Cardiac muscle cell (in vitro differentiated cells and primary cell): Measurements from ENCODE around the gene C1orf74. TPM values are rescaled to one million over a fixed set of nuclear protein-coding genes. Genes with fewer than 3 reads are reported as not detected.

ENCODE experiments used
- DNase-seq, 2 donors: peaks; one replicate each; pipeline versions ENCODE4 v3.0.0 to v3.0.0-alpha.2; 2010 to 2017; ENCODE audit warnings: low read depth in 1 of 2, low spot score in 1 of 2
- H3K27ac ChIP-seq: fragments of 200-600 bp; sonication (generic); 2 replicates; pipeline ENCODE4 v1.5.1; 2016
- H3K27me3 ChIP-seq: fragments of 200-600 bp; sonication (generic); 2 replicates; pipeline ENCODE4 v1.6.0; 2016; ENCODE audit warnings: control low read depth
- H3K36me3 ChIP-seq: fragments of 200-600 bp; sonication (generic); 2 replicates; pipeline ENCODE4 v1.5.1; 2016; ENCODE audit warnings: control low read depth
- H3K4me1 ChIP-seq: fragments of 200-600 bp; sonication (generic); 2 replicates; pipeline ENCODE4 v1.8.1; 2017; ENCODE audit warnings: low read depth, mild to moderate bottlenecking, mixed run types
- H3K4me3 ChIP-seq: fragments of 200-600 bp; sonication (generic); 2 replicates; pipeline ENCODE4 v1.5.1; 2016; ENCODE audit warnings: mild to moderate bottlenecking
- H3K9me3 ChIP-seq: fragments of 200-600 bp; sonication (generic); 2 replicates; pipeline ENCODE4 v1.5.1; 2017; ENCODE audit warnings: low read depth, mild to moderate bottlenecking, control low read depth
- CTCF ChIP-seq: IDR thresholded peaks from 2 replicates; pipeline ENCODE4 v1.5.1; 2012; ENCODE audit warnings: low read depth, mild to moderate bottlenecking, low read length
- polyA plus RNA-seq: library from polyadenylated mRNA; unstranded; fragments of >200 nt; fragmentation: Nextera tagmentation; extraction: Ambion mirVana; gene quantifications from 2 replicates; pipeline ENCODE4 v1.2.1, GENCODE V29; 2016
- total RNA-seq: library from RNA; depleted of rRNA; stranded (reverse); fragments of >200 nt; gene quantifications from 2 replicates; pipeline ENCODE4 v1.2.3, GENCODE V29; 2016

The C1orf74 gene
- total and polyA plus RNA-seq, 2 experiments from 2014 or later = 3.6 to 4.4 TPM

DNA sequence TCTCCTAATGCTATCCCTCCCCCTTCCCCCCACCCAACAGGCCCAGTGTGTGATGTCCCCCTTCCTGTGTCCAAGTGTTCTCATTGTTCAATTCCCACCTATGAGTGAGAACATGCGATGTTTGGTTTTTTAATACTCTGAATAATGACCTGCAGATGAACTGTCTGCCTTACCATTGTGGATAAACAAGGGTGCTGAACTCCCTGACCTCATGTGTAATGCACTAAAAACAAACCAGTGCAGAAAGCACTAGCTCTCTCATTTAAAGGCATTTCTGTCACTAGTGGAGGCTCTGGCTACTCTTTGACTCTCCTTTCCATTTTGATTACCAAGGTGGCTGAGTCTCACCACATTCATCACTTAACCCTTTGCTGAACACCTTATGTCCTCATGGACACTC, 51.6 kb downstream of the C1orf74 start:
- no peaks in the 10 kb centered on the region for H3K36me3 ChIP-seq
- TF ChIP-seq CTCF = no peak
- peaks cover 5% of the 10 kb centered on the region for H3K4me1 ChIP-seq
- no peak overlapping the region for H3K4me3 ChIP-seq
- H3K27me3 ChIP-seq = no peaks in the 10 kb centered on the region
- DNase-seq = no peak
- H3K27ac ChIP-seq = no peak overlapping the region
- H3K9me3 ChIP-seq = no peaks in the 10 kb centered on the region

- Histone ChIP-seq H3K4me3 (no peak overlapping the region), H3K27me3 (no peaks in the 10 kb centered on the region), H3K9me3 (no peaks in the 10 kb centered on the region), H3K36me3 (no peaks in the 10 kb centered on the region), H3K4me1 (no peaks in the 10 kb centered on the region), H3K27ac (no peak overlapping the region)
- no peak for TF ChIP-seq CTCF
- DNase-seq = no peak
Observed at GRCh38 chr1:209729436-209729835, 54.9 kb downstream of the C1orf74 start.

Other genes starting within 250 kb of the C1orf74 start
- gene CAMK1G, start 200.8 kb downstream of the C1orf74 start, total RNA-seq = 5.4 and 8.5 TPM in 2 replicates
- 5.0 and 8.7 TPM in 2 replicates for gene CAMK1G, start 200.8 kb downstream of the C1orf74 start, polyA plus RNA-seq
- 0.48 and 0.70 TPM in 2 replicates for gene LAMB3, start 132.1 kb downstream of the C1orf74 start, total RNA-seq
- gene LAMB3, start 132.1 kb downstream of the C1orf74 start, polyA plus RNA-seq = 0.21 TPM in 1 of 2 replicates, not detected in the other
- gene G0S2, start 109.1 kb downstream of the C1orf74 start, total RNA-seq = 47.5 and 73.5 TPM in 2 replicates
- gene G0S2, start 109.1 kb downstream of the C1orf74 start, polyA plus RNA-seq = 40.0 and 45.9 TPM in 2 replicates
- not detected in 2 replicates for gene HSD11B1, start 79.7 kb downstream of the C1orf74 start, total RNA-seq
- gene HSD11B1, start 79.7 kb downstream of the C1orf74 start, polyA plus RNA-seq = 1.1 TPM in 1 of 2 replicates, not detected in the other
- gene TRAF3IP3, start 28.5 kb downstream of the C1orf74 start, total RNA-seq = 0.11 and 1.3 TPM in 2 replicates
- gene TRAF3IP3, start 28.5 kb downstream of the C1orf74 start, polyA plus RNA-seq = 0.74 and 0.99 TPM in 2 replicates
- 1.4 and 2.6 TPM in 2 replicates for gene IRF6, start 21.6 kb upstream of the C1orf74 start, total RNA-seq
- 1.9 TPM in 1 of 2 replicates, not detected in the other for gene IRF6, start 21.6 kb upstream of the C1orf74 start, polyA plus RNA-seq
- gene UTP25, start 43.4 kb upstream of the C1orf74 start, total RNA-seq = 3.5 and 5.4 TPM in 2 replicates
- gene UTP25, start 43.4 kb upstream of the C1orf74 start, polyA plus RNA-seq = 3.1 and 3.5 TPM in 2 replicates
- gene SYT14, start 153.7 kb upstream of the C1orf74 start, total RNA-seq = 0.36 and 0.70 TPM in 2 replicates
- gene SYT14, start 153.7 kb upstream of the C1orf74 start, polyA plus RNA-seq = 0.09 and 0.55 TPM in 2 replicates